B cell (primary cell): Measurements from ENCODE around the gene MPL.

Source experiments
- EZH2 ChIP-seq: IDR thresholded peaks from 2 replicates; pipeline ENCODE4 v1.6.1; 2012; ENCODE audit warnings: borderline replicate concordance, low read depth, mild to moderate bottlenecking, moderate library complexity, low read length; ENCODE audit not compliant: insufficient read depth, poor library complexity, severe bottlenecking
- TF ChIP-seq, protein P1 (sequence below): fragments of 200-600 bp; IDR thresholded peaks from one replicate; pipeline ENCODE4 v1.8.0; 2022; ENCODE audit warnings: antibody characterized with exemption, mild to moderate bottlenecking

DNA sequence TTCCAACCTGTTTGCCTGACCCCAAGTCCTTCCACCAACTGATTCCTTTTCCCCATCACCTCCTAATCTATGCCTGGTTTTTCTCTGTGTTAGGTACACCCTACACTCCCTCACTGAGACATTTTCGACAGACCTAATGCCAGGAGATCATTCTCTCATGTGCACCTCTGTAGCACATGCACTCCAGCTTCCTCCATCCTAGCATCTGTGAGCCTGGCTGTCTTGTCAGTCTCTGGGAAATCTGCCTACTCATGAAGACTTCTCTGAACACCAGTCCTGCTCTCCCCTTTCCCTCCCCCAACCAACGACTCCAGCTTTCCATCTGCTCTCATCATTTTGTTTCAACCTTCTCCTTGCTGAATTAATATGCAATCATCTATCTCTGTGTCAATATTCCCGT lies 51.0 kb downstream of the MPL start:
- TF ChIP-seq, protein P1, sequence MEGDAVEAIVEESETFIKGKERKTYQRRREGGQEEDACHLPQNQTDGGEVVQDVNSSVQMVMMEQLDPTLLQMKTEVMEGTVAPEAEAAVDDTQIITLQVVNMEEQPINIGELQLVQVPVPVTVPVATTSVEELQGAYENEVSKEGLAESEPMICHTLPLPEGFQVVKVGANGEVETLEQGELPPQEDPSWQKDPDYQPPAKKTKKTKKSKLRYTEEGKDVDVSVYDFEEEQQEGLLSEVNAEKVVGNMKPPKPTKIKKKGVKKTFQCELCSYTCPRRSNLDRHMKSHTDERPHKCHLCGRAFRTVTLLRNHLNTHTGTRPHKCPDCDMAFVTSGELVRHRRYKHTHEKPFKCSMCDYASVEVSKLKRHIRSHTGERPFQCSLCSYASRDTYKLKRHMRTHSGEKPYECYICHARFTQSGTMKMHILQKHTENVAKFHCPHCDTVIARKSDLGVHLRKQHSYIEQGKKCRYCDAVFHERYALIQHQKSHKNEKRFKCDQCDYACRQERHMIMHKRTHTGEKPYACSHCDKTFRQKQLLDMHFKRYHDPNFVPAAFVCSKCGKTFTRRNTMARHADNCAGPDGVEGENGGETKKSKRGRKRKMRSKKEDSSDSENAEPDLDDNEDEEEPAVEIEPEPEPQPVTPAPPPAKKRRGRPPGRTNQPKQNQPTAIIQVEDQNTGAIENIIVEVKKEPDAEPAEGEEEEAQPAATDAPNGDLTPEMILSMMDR: no peak
- TF ChIP-seq EZH2: no peak
